HEK293T (cell line): ENCODE data around the gene LY9.
"Not testable (repeated sequence)": the region's sequence is repeated elsewhere in the genome, so short reads cannot be mapped to it uniquely, and the experiment has no call there.

Experiments used
- CTCF ChIA-PET: fragments of 350-600 bp; formaldehyde crosslinking; extraction: SDS; loops from one replicate; lab custom pipeline; 2021; ENCODE audit warnings: antibody characterized with exemption, inconsistent platforms; lab: Yijun Ruan, JAX
- POLR2A ChIA-PET: fragments of 350-600 bp; formaldehyde crosslinking; extraction: SDS; loops from one replicate; lab custom pipeline; 2020; ENCODE audit warnings: antibody characterized with exemption, inconsistent platforms; lab: Yijun Ruan, JAX
- DNase-seq: peaks from one replicate; pipeline ENCODE4 v3.0.0; 2012; ENCODE audit warnings: mixed read lengths; ENCODE audit errors: extremely low spot score
- ARNT ChIP-seq: fragments of 450-650 bp; IDR thresholded peaks from 2 replicates; pipeline ENCODE4 v1.6.1; 2017; ENCODE audit warnings: mild to moderate bottlenecking
- BHLHE40 ChIP-seq: fragments of 450-650 bp; IDR thresholded peaks from 2 replicates; pipeline ENCODE4 v1.6.1; 2016; ENCODE audit warnings: mild to moderate bottlenecking, moderate library complexity, borderline replicate concordance
- CTBP1 ChIP-seq: fragments of 450-650 bp; IDR thresholded peaks from 2 replicates; pipeline ENCODE4 v1.6.1; 2016; ENCODE audit warnings: borderline replicate concordance
- ELF4 ChIP-seq: fragments of 450-650 bp; IDR thresholded peaks from 2 replicates; pipeline ENCODE4 v1.6.1; 2017; ENCODE audit warnings: antibody characterized with exemption
- FOXA1 ChIP-seq: fragments of 450-650 bp; IDR thresholded peaks from 2 replicates; pipeline ENCODE4 v1.6.1; 2016; ENCODE audit warnings: mild to moderate bottlenecking
- FOXK2 ChIP-seq: fragments of 450-650 bp; IDR thresholded peaks from 2 replicates; pipeline ENCODE4 v1.6.1; 2016; ENCODE audit warnings: mild to moderate bottlenecking
- FOXM1 ChIP-seq: fragments of 450-650 bp; IDR thresholded peaks from 2 replicates; pipeline ENCODE4 v1.6.1; 2017; ENCODE audit warnings: mild to moderate bottlenecking, borderline replicate concordance
- HDGF ChIP-seq: fragments of 450-650 bp; IDR thresholded peaks from 2 replicates; pipeline ENCODE4 v1.6.1; 2017; ENCODE audit warnings: antibody characterized with exemption, borderline replicate concordance
- L3MBTL2 ChIP-seq: fragments of 450-650 bp; conservative IDR thresholded peaks from 2 replicates; pipeline ENCODE4 v1.6.1; 2016; ENCODE audit warnings: mild to moderate bottlenecking
- LEF1 ChIP-seq: fragments of 450-650 bp; IDR thresholded peaks from 2 replicates; pipeline ENCODE4 v1.6.1; 2017; ENCODE audit warnings: mild to moderate bottlenecking, borderline replicate concordance
- NFRKB ChIP-seq: fragments of 450-650 bp; IDR thresholded peaks from 2 replicates; pipeline ENCODE4 v1.6.1; 2016; ENCODE audit warnings: mild to moderate bottlenecking, moderate library complexity
- PKNOX1 ChIP-seq: fragments of 450-650 bp; IDR thresholded peaks from 2 replicates; pipeline ENCODE4 v1.6.1; 2016
- SP1 ChIP-seq: fragments of 450-650 bp; IDR thresholded peaks from 2 replicates; pipeline ENCODE4 v1.6.1; 2017
- SUZ12 ChIP-seq: fragments of 450-650 bp; IDR thresholded peaks from 2 replicates; pipeline ENCODE4 v1.6.1; 2016; ENCODE audit warnings: mild to moderate bottlenecking
- TARDBP ChIP-seq: fragments of 450-650 bp; IDR thresholded peaks from 2 replicates; pipeline ENCODE4 v1.6.1; 2016
- ZNF384 ChIP-seq: fragments of 450-650 bp; IDR thresholded peaks from 2 replicates; pipeline ENCODE4 v1.6.1; 2016

The LY9 gene

GRCh38 chr1:160864173-160864572 lies 68.2 kb downstream of the LY9 start:
- TF ChIP-seq LEF1, result no peak
- no peak for TF ChIP-seq SUZ12
- no peak for TF ChIP-seq PKNOX1
- TF ChIP-seq TARDBP, result no peak
- TF ChIP-seq ELF4, result no peak
- TF ChIP-seq BHLHE40, result no peak
- TF ChIP-seq FOXM1, result no peak
- no peak for TF ChIP-seq NFRKB
- TF ChIP-seq SP1, result no peak
- TF ChIP-seq ARNT, result no peak
- TF ChIP-seq HDGF, result no peak
- no peak for TF ChIP-seq FOXA1
- ChIA-PET POLR2A (no interaction called here), CTCF (no interaction called here)
- DNase-seq, result no peak

DNA sequence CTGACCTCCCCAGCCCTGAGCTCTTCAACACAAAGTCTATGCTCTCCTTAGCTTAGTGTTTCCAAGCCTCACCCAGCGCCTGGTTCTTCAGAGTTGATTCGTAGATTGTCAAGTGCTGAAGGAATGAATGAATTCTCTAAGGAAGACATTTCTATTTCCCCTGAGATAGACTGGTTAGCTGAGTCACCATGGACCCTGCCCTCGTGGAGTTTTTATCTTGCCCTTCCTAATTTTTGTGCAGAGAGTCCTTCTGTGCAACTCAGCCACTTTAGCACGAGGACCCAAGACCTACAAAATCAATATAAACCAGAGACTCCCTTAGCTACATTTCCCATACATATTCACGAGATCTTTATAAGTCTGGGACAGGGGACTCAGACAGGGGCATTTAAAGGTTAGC lies 69.4 kb downstream of the LY9 start:
- ChIA-PET CTCF (no interaction called here), POLR2A (interaction anchor here (0.7 kb wide), 1 partner anchor 11 kb away, joined by 3 read pairs; no protein-coding TSS in a partner anchor)

GRCh38 chr1:160866001-160866694 lies 70.2 kb downstream of the LY9 start:
- DNase-seq, result no peak
- ChIA-PET CTCF (no interaction called here), POLR2A (no interaction called here)
- TF ChIP-seq FOXK2 (no peak), TARDBP (no peak), HDGF (no peak), NFRKB (no peak), LEF1 (no peak), SP1 (no peak), BHLHE40 (no peak), FOXA1 (no peak), ZNF384 (no peak), ELF4 (no peak), SUZ12 (no peak), CTBP1 (no peak), L3MBTL2 (no peak), ARNT (no peak), PKNOX1 (no peak), FOXM1 (no peak)

More for the DNA sequence above, 69.4 kb downstream of the LY9 start:
- TF ChIP-seq SP1 (no peak), LEF1 (no peak), TARDBP (no peak), FOXM1 (no peak), PKNOX1 (no peak), FOXA1 (no peak), ZNF384 (no peak), L3MBTL2 (no peak), CTBP1 (no peak), HDGF (no peak), SUZ12 (no peak), ARNT (no peak), FOXK2 (no peak)
- DNase-seq, result no peak

- CTCF ChIA-PET, result no interaction called here
- no peak for TF ChIP-seq NFRKB
- TF ChIP-seq ELF4, result no peak
- TF ChIP-seq BHLHE40, result no peak
- no peak for TF ChIP-seq ARNT
- no peak for TF ChIP-seq SUZ12
- no peak for TF ChIP-seq CTBP1
- no peak for TF ChIP-seq PKNOX1
- no peak for TF ChIP-seq FOXK2
- no peak for TF ChIP-seq L3MBTL2
- no peak for TF ChIP-seq SP1
- TF ChIP-seq LEF1, result no peak
- no peak for TF ChIP-seq TARDBP
- no peak for TF ChIP-seq FOXM1
- no peak for TF ChIP-seq FOXA1
- no peak for TF ChIP-seq HDGF
- no peak for TF ChIP-seq ZNF384
- POLR2A ChIA-PET, result no interaction called here
- DNase-seq, result no peak
Observed at GRCh38 chr1:160866695-160867260, 70.8 kb downstream of the LY9 start.

DNA sequence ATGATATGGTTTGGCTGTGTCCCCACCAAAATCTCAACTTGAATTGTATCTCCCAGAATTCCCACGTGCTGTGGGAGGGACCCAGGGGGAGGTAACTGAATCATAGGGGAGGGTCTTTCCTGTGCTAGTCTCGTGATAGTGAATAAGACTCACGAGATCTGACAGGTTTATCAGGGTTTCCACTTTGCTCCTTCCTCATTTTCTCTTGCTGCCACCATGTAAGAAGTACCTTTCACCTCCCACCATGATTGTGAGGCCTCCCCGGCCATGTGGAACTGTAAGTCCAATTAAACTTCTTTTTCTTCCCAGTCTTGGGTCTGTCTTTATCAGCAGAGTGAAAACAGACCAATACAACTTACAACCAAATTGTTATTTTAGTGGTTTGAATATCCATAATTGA lies 71.7 kb downstream of the LY9 start:
- CTCF ChIA-PET, POLR2A ChIA-PET, DNase-seq: not testable (repeated sequence)

GRCh38 chr1:160868141-160868540 lies 72.2 kb downstream of the LY9 start:
- ChIA-PET POLR2A (no interaction called here), CTCF (no interaction called here)
- no peak for DNase-seq
- no peak for TF ChIP-seq NFRKB
- TF ChIP-seq BHLHE40, result no peak
